Measurements from ENCODE around the gene SNX9. TPM values are rescaled to one million over a fixed set of nuclear protein-coding genes. Genes with fewer than 3 reads are reported as not detected.

The SNX9 gene
- total RNA-seq, 1 donor from 2014 or later, result 36.0 TPM

GRCh38 chr6:157831424-157832249 is 8.6 kb downstream of the SNX9 start:
- DNase-seq (ENCODE audit: low read depth) (no peak), FAIRE-seq (no peak)
- Mint-ChIP-seq H3K27ac (ENCODE audit: unreplicated experiment) (peak overlapping the region; percentile 19), H3K9me3 (ENCODE audit: unreplicated experiment) (no peaks in the 10 kb centered on the region), H3K4me3 (ENCODE audit: unreplicated experiment) (peak overlapping the region; percentile 13), H3K27me3 (ENCODE audit: low read depth, unreplicated experiment) (no peaks in the 10 kb centered on the region), H3K36me3 (ENCODE audit: low read depth, unreplicated experiment) (no peaks in the 10 kb centered on the region), H3K4me1 (ENCODE audit: low read depth, unreplicated experiment) (peaks cover 44% of the 10 kb centered on the region)
- Histone ChIP-seq H3K27me3 (ENCODE audit: insufficient read depth, low read length) (no peaks in the 10 kb centered on the region), H3K36me3 (ENCODE audit: insufficient read depth, low read length) (no peaks in the 10 kb centered on the region), H3K27ac (ENCODE audit: low read depth, low read length) (peak overlapping the region; percentile 12), H3K4me3 (ENCODE audit: insufficient read depth, low read depth, low read length) (no peak overlapping the region), H3K4me1 (ENCODE audit: insufficient read depth, low read length) (peaks cover 29% of the 10 kb centered on the region), H3K9ac (ENCODE audit: low read length) (peak overlapping the region; percentile 11), H4K20me1 (ENCODE audit: insufficient read depth, low read length) (peaks cover 55% of the 10 kb centered on the region), H3K79me2 (ENCODE audit: insufficient read depth, low read length) (peaks cover 86% of the 10 kb centered on the region), H3K9me3 (ENCODE audit: insufficient read depth, low read depth, low read length) (no peaks in the 10 kb centered on the region), H3K4me2 (ENCODE audit: low read length) (peak overlapping the region; percentile 64), H2AFZ (ENCODE audit: low read depth, low read length) (no peak overlapping the region)
- no peak for TF ChIP-seq CTCF (IDR thresholded peaks at IDR 0.05; ENCODE audit: insufficient read depth, low read depth, low read length)

DNA sequence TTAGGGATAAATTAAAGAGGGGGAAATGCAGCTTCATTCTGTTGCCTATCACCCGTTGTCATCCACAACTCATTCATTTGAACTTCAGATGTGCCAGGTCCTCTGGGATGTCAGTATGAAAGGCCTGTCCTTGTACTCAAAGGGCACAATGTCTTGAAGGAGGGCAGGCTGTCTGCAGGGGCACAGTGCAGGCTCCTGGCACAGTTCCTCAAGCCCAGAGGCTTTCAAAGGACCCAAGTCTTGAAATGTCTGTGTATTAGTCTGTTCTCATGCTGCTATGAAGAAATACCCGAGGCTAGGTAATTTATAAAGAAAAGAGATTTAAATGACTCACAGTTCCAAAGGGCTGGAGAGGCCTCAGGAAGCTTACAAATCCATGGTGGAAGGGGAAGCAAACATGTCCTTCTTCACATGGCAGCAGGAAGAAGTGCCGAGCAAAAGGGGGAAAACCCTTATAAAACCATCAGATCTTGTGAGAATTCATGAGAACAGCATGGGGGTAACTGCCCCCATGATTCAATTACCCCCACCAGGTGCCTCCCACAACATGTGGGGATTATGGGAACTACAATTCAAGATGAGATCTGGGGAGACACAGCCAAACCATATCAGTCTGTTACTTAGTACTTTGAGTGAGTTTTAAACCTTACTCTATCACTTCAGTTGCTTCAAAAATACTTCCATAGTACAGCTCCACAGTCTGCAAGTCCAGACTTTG is 9.4 kb downstream of the SNX9 start:
- Histone ChIP-seq H3K79me2 (ENCODE audit: insufficient read depth, low read length) (peaks cover 94% of the 10 kb centered on the region), H3K9me3 (ENCODE audit: insufficient read depth, low read depth, low read length) (no peaks in the 10 kb centered on the region), H2AFZ (ENCODE audit: low read depth, low read length) (no peak overlapping the region), H4K20me1 (ENCODE audit: insufficient read depth, low read length) (peaks cover 56% of the 10 kb centered on the region), H3K4me3 (ENCODE audit: insufficient read depth, low read depth, low read length) (no peak overlapping the region), H3K4me1 (ENCODE audit: insufficient read depth, low read length) (peaks cover 29% of the 10 kb centered on the region), H3K27me3 (ENCODE audit: insufficient read depth, low read length) (no peaks in the 10 kb centered on the region), H3K4me2 (ENCODE audit: low read length) (peak overlapping the region; percentile 64), H3K36me3 (ENCODE audit: insufficient read depth, low read length) (no peaks in the 10 kb centered on the region), H3K9ac (ENCODE audit: low read length) (no peak overlapping the region), H3K27ac (ENCODE audit: low read depth, low read length) (peak overlapping the region; percentile 9)
- H3K27ac Mint-ChIP-seq (ENCODE audit: unreplicated experiment), result peak overlapping the region; percentile 79
- H3K36me3 Mint-ChIP-seq (ENCODE audit: low read depth, unreplicated experiment), result no peaks in the 10 kb centered on the region
- H3K4me3 Mint-ChIP-seq (ENCODE audit: unreplicated experiment), result no peak overlapping the region
- no peaks in the 10 kb centered on the region for H3K9me3 Mint-ChIP-seq (ENCODE audit: unreplicated experiment)
- no peaks in the 10 kb centered on the region for H3K27me3 Mint-ChIP-seq (ENCODE audit: low read depth, unreplicated experiment)
- no peak for TF ChIP-seq EZH2 (IDR thresholded peaks at IDR 0.05; ENCODE audit: insufficient read depth, low read length)
- no peak for TF ChIP-seq CTCF (IDR thresholded peaks at IDR 0.05; ENCODE audit: insufficient read depth, low read depth, low read length)
- FAIRE-seq, result no peak
- H3K4me1 Mint-ChIP-seq (ENCODE audit: low read depth, unreplicated experiment), result peaks cover 44% of the 10 kb centered on the region
- DNase-seq (ENCODE audit: low read depth), result peak; percentile 41
